ENCODE results near the gene MYOZ1. TPM values are rescaled to one million over a fixed set of nuclear protein-coding genes. Genes with fewer than 3 reads are reported as not detected.

The MYOZ1 gene
- total and polyA plus RNA-seq, 11 donors, result 0.23 to 2.5 (median 0.74) TPM; not detected in 1

DNA sequence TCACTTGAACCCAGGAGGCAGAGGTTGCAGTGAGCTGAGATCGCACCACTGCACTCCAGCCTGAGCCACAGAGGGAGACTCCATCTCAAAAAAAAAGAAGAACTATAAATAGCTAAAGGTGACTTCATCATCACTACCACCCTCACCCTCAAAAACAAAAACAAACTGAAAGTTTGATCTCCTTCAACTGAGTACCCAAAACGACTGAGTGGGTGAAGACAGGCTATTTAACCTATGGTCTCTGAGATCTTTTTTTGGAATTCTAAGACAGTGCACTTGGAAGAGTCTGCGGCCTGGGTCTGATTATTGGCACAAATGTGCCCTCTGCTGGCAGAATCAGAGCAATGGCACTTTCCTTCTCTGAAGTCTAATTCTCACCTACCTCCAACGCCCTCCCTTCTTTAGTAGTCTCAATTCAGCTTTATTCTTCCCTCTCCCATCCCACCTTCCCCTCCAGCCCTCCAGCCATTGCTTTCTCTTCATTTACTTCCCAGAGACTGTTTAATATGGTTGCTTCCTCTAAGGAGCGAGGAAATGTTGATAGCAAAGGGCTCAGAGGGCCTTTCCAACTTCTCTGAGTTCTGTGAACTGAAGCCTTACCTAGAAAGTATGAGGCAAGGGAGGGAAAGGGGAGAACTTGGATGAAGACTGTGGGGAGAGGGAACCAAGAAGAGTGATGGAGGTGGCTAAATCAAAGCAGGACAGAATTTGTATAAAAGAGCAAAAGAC lies 2.9 kb upstream of the MYOZ1 start:
- intact Hi-C loops (cut with DNase I), result loop anchor here (1.0 to 10.0 kb wide), 6 partner anchors 52 to 387 kb away; partner anchors contain the start of gene USP54 (in 1 of the 10)
- DNase-seq (peak in 4 of 5 donors; percentile 43 to 60 (median 47)), ATAC-seq (peak; percentile 12 to 42 (median 26))
- no peak for TF ChIP-seq POLR2A (IDR thresholded peaks at IDR 0.05)
- TF ChIP-seq, protein P1, sequence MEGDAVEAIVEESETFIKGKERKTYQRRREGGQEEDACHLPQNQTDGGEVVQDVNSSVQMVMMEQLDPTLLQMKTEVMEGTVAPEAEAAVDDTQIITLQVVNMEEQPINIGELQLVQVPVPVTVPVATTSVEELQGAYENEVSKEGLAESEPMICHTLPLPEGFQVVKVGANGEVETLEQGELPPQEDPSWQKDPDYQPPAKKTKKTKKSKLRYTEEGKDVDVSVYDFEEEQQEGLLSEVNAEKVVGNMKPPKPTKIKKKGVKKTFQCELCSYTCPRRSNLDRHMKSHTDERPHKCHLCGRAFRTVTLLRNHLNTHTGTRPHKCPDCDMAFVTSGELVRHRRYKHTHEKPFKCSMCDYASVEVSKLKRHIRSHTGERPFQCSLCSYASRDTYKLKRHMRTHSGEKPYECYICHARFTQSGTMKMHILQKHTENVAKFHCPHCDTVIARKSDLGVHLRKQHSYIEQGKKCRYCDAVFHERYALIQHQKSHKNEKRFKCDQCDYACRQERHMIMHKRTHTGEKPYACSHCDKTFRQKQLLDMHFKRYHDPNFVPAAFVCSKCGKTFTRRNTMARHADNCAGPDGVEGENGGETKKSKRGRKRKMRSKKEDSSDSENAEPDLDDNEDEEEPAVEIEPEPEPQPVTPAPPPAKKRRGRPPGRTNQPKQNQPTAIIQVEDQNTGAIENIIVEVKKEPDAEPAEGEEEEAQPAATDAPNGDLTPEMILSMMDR (IDR thresholded peaks at IDR 0.05), result peak; percentile 74 to 91 (median 86)
- Histone ChIP-seq H3K4me3 (peak overlapping the region in 2 of 12 donors; percentile 4 to 30), H3K27me3 (no peaks in the 10 kb centered on the region), H3K4me1 (peaks cover 3 to 38% (median 23%) of the 10 kb centered on the region in 12 donors), H3K36me3 (no peaks in the 10 kb centered on the region), H3K9me3 (no peaks in the 10 kb centered on the region), H3K27ac (peak overlapping the region in 9 of 12 donors; percentile 32 to 99 (median 62))
- 11 to 18% (median 16%) methylated on average over 5 of the region's 5 CpGs for WGBS, 4 donors

DNA sequence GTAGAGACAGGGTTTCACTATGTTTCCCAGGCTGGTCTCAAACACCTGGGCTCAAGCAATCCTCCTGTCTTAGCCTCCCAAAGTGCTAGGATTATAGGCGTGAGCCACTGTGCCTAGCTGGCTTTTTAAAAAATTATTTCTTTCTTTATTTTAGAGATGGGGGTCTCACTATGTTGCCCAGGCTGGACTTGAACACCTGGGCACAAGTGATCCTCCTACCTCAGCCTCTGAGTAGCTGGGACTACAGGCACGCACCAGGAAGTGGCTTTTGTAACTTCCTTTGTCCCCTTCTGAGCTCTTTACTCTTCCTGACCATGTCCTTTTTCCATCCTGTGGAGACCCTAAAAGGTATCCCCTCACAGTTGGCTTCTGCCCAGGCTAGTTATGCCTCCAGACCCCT lies 2.1 kb upstream of the MYOZ1 start:
- Histone ChIP-seq H3K4me1 (peaks cover 0 to 32% (median 20%) of the 10 kb centered on the region in 12 donors), H3K27ac (peak overlapping the region in 1 of 12 donors; percentile 70), H3K27me3 (no peaks in the 10 kb centered on the region), H3K9me3 (no peaks in the 10 kb centered on the region), H3K4me3 (no peak overlapping the region), H3K36me3 (no peaks in the 10 kb centered on the region)
- 81 to 91% (median 88%) methylated on average over 2 of the region's 2 CpGs for WGBS, 4 donors
- DNase-seq, result no peak
- no peak for ATAC-seq
- TF ChIP-seq POLR2A (IDR thresholded peaks at IDR 0.05), result no peak
- TF ChIP-seq, protein P1 (IDR thresholded peaks at IDR 0.05), result no peak
- intact Hi-C loops (cut with DNase I), result loop anchor here in 3 of 10 donors (1.0 to 10.0 kb wide), 5 partner anchors 51 to 386 kb away; partner anchors contain the start of gene USP54 (in 1 of the 3)

DNA sequence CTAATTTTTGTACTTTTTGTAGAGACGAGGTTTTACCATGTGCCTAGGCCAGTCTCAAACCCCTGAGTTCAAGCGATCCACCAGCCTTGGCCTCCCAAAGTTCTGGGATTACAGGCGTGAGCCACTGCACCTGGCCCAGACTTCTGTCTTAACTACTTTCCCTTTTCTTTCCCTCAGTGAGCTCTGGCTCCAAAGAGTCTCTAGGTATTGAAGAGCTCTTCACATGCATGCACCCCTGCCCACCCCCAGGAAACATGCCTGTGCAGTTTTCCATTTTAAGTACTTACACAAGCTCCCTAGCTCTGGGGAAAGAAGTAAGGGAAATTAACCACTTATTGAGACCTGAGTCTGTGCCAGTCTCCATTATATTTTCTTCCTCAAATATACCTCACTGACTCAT lies 2.0 kb downstream of the MYOZ1 start:
- Histone ChIP-seq H3K4me1 (peaks cover 0 to 13% (median 2%) of the 10 kb centered on the region in 12 donors), H3K9me3 (no peaks in the 10 kb centered on the region), H3K27me3 (no peaks in the 10 kb centered on the region), H3K4me3 (no peak overlapping the region), H3K27ac (no peak overlapping the region), H3K36me3 (no peaks in the 10 kb centered on the region)
- ATAC-seq (no peak), DNase-seq (no peak)
- intact Hi-C loops (cut with DNase I), result no loop called here
- TF ChIP-seq, protein P1 (IDR thresholded peaks at IDR 0.05), result no peak
- TF ChIP-seq POLR2A (IDR thresholded peaks at IDR 0.05), result no peak
- 86 to 98% (median 95%) methylated on average over 3 of the region's 3 CpGs for WGBS, 4 donors

DNA sequence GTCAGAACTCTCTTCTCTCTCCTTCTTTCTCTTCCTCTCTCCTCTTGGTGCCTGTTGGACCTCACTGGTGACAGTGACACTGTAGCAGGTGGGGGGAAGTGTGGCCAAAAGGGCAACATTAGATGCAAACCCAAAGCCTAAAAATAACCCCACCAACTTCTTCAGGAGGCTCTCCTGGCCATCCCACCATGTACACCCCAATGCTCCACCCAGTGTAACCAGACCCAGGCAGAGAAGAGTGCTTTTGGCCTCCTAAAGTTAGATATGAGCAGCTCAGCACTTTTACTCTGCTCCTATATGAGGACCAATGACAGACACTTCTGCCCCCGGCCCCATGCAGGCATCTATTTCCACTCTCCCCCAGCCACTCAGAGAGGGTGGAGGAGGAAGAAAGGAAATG lies 5.5 kb downstream of the MYOZ1 start:
- no peak overlapping the region for H3K4me3 ChIP-seq
- no peaks in the 10 kb centered on the region for H3K36me3 ChIP-seq
- ATAC-seq, result no peak
- H3K27me3 ChIP-seq, result no peaks in the 10 kb centered on the region
- no peaks in the 10 kb centered on the region for H3K4me1 ChIP-seq
- 18 to 50% (median 38%) methylated on average over 1 of the region's 1 CpG for WGBS, 4 donors
- H3K27ac ChIP-seq, result no peak overlapping the region
- TF ChIP-seq POLR2A (IDR thresholded peaks at IDR 0.05), result no peak
- TF ChIP-seq, protein P1 (IDR thresholded peaks at IDR 0.05), result no peak
- no peaks in the 10 kb centered on the region for H3K9me3 ChIP-seq
- intact Hi-C loops (cut with DNase I), result no loop called here
- DNase-seq, result no peak
